PC-9 (cell line): ENCODE results near the gene VKORC1.

Experiments used
- CTCF ChIP-seq: fragments of 200-600 bp; sonication (generic); conservative IDR thresholded peaks from 2 replicates; pipeline ENCODE4 v1.6.1; 2017; ENCODE audit warnings: mixed run types, antibody characterized with exemption, mild to moderate bottlenecking, moderate library complexity
- EZH2 ChIP-seq: fragments of 200-600 bp; sonication (generic); IDR thresholded peaks from 2 replicates; pipeline ENCODE4 v1.8.0; 2017; ENCODE audit warnings: antibody characterized with exemption, low read depth

DNA sequence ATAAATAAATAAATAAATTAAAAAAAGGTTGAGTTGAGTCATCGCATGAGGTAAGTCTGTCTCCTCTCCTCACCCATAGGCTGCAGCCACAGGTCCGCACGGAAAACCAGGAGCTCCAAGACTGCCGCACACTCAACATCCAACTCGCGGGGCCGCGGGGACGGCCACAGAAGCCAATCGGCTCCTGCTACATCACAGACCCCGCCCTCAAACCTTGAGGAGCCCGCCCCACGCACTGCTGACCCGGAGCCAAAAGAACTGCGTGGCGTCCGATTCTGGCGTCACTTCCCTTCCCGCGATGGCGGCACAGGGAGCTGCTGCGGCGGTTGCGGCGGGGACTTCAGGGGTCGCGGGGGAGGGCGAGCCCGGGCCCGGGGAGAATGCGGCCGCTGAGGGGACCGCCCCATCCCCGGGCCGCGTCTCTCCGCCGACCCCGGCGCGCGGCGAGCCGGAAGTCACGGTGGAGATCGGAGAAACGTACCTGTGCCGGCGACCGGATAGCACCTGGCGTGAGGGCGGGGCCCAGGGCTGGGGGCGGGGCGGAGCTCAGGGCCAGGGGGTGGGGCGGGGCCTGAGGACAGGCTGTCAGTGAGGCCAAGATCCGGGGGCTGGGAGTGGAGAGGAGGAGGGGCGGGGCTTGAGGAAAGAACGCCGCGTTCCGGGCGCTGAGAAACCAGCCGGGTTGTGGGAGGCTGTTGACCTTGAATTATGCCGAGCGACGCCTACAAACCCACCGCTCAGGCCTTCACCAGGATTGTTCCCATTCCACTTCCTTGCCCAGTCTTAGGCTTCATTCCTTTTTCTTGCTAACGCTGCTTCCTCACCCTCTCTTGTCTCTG, 23.0 kb upstream of the VKORC1 start, which contains the start of gene KAT8:
- TF ChIP-seq CTCF = no peak
- no peak for TF ChIP-seq EZH2
